Liver (tissue), 9 donors: ENCODE data around the gene ARFGAP2. TPM values are rescaled to one million over a fixed set of nuclear protein-coding genes. Genes with fewer than 3 reads are reported as not detected.

Experiments
- DNase-seq: peaks from one replicate; pipeline ENCODE4 v3.0.0-alpha.2; 2017; ENCODE audit warnings: low spot score
- H3K27ac ChIP-seq, 2 donors: one replicate each; pipeline ENCODE4 v1.7.0; 2013; ENCODE audit warnings: inconsistent platforms in 2 of 2, low read length in 2 of 2, control low read depth in 1 of 2, low read depth in 1 of 2, mild to moderate bottlenecking in 1 of 2
- H3K27me3 ChIP-seq, 4 donors: one replicate each; pipeline versions ENCODE4 v1.6.1 to v1.7.0; 2013; ENCODE audit warnings: low read length in 3 of 4, inconsistent platforms in 1 of 4, mild to moderate bottlenecking in 1 of 4, moderate library complexity in 1 of 4; ENCODE audit not compliant: control insufficient read depth in 4 of 4, insufficient read depth in 4 of 4
- H3K36me3 ChIP-seq, 4 donors: one replicate each; pipeline versions ENCODE4 v1.6.1 to v1.7.0; 2013; ENCODE audit warnings: low read length in 3 of 4, mild to moderate bottlenecking in 3 of 4, low read depth in 1 of 4, moderate library complexity in 1 of 4; ENCODE audit not compliant: control insufficient read depth in 4 of 4, insufficient read depth in 3 of 4
- H3K4me1 ChIP-seq, 4 donors: one replicate each; pipeline versions ENCODE4 v1.6.1 to v1.7.0; 2013; ENCODE audit warnings: low read length in 3 of 4, mild to moderate bottlenecking in 3 of 4, moderate library complexity in 1 of 4; ENCODE audit not compliant: control insufficient read depth in 4 of 4, insufficient read depth in 4 of 4
- H3K4me3 ChIP-seq, 3 donors: one replicate each; pipeline versions ENCODE4 v1.6.1 to v1.7.0; 2013; ENCODE audit warnings: low read length in 3 of 3, control low read depth in 1 of 3, low read depth in 1 of 3, mild to moderate bottlenecking in 1 of 3
- H3K9ac ChIP-seq, 2 donors: one replicate each; pipeline ENCODE4 v1.7.0; 2013; ENCODE audit warnings: low read length in 2 of 2, mild to moderate bottlenecking in 2 of 2, moderate library complexity in 2 of 2, control low read depth in 1 of 2, low read depth in 1 of 2
- H3K9me3 ChIP-seq, 4 donors: one replicate each; pipeline versions ENCODE4 v1.6.1 to v1.7.0; 2013; ENCODE audit warnings: low read length in 3 of 4; ENCODE audit not compliant: control insufficient read depth in 4 of 4
- EGR1 ChIP-seq, 2 donors: IDR thresholded peaks; 2 replicates each; pipeline ENCODE4 v1.6.1; 2016 to 2018; ENCODE audit warnings: antibody characterized with exemption in 2 of 2, low read depth in 2 of 2
- FOXA1 ChIP-seq: IDR thresholded peaks from 2 replicates; pipeline ENCODE4 v1.6.1; 2016; ENCODE audit warnings: antibody characterized with exemption
- FOXA2 ChIP-seq: IDR thresholded peaks from 2 replicates; pipeline ENCODE4 v1.6.1; 2016; ENCODE audit warnings: antibody characterized with exemption
- GABPA ChIP-seq, 2 donors: IDR thresholded peaks in 1 of 2; conservative IDR thresholded peaks in 1 of 2; 2 replicates each; pipeline ENCODE4 v1.6.1; 2016; ENCODE audit warnings: antibody characterized with exemption in 2 of 2, mild to moderate bottlenecking in 1 of 2, moderate library complexity in 1 of 2
- HNF4A ChIP-seq, 2 donors: conservative IDR thresholded peaks; 2 replicates each; pipeline ENCODE4 v1.6.1; 2016; ENCODE audit warnings: antibody characterized with exemption in 2 of 2, mild to moderate bottlenecking in 2 of 2
- HNF4G ChIP-seq: IDR thresholded peaks from 2 replicates; pipeline ENCODE4 v1.6.1; 2016; ENCODE audit warnings: antibody characterized with exemption
- JUND ChIP-seq, 2 donors: IDR thresholded peaks; 2 replicates each; pipeline ENCODE4 v1.6.1; 2016; ENCODE audit warnings: antibody characterized with exemption in 2 of 2
- NR2F2 ChIP-seq: IDR thresholded peaks from 2 replicates; pipeline ENCODE4 v1.6.1; 2016; ENCODE audit warnings: antibody characterized with exemption
- RAD21 ChIP-seq, 2 donors: IDR thresholded peaks; 2 replicates each; pipeline ENCODE4 v1.6.1; 2016; ENCODE audit warnings: antibody characterized with exemption in 2 of 2, mild to moderate bottlenecking in 2 of 2
- RXRA ChIP-seq, 2 donors: IDR thresholded peaks; 2 replicates each; pipeline ENCODE4 v1.6.1; 2017 to 2018; ENCODE audit warnings: antibody characterized with exemption in 2 of 2, mild to moderate bottlenecking in 1 of 2
- SP1 ChIP-seq: IDR thresholded peaks from 2 replicates; pipeline ENCODE4 v1.6.1; 2018; ENCODE audit warnings: antibody characterized with exemption, mild to moderate bottlenecking
- TAF1 ChIP-seq: conservative IDR thresholded peaks from 2 replicates; pipeline ENCODE4 v1.6.1; 2016; ENCODE audit warnings: antibody characterized with exemption, mild to moderate bottlenecking
- YY1 ChIP-seq: IDR thresholded peaks from 2 replicates; pipeline ENCODE4 v1.6.1; 2016; ENCODE audit warnings: antibody characterized with exemption, mild to moderate bottlenecking
- WGBS: extraction: QIAGEN DNeasy Blood & Tissue Kit; methylation state at CpG from one replicate; pipeline ENCODE4 v1.1.7; 2013; 5-methylcytosine and 5-hydroxymethylcytosine counted together
- polyA plus RNA-seq, 2 donors: library from polyadenylated mRNA; stranded (reverse) in 1 of 2; unstranded in 1 of 2; fragments of 200-250 nt in 1 of 2; fragments of >200 nt in 1 of 2; fragmentation: Nextera tagmentation in 1 of 2; extraction: Ambion mirVana in 1 of 2; gene quantifications; one replicate each; pipeline versions ENCODE4 v1.2.1 to v1.2.3, GENCODE V29; 2013 to 2015
- total RNA-seq, 2 donors: library from RNA; depleted of rRNA; stranded (reverse); fragments of >200 nt; gene quantifications; one replicate each; pipeline ENCODE4 v1.2.3, GENCODE V29; 2014
- TF ChIP-seq, protein P1 (sequence below): IDR thresholded peaks from 2 replicates; pipeline ENCODE4 v1.6.1; 2016; ENCODE audit warnings: antibody characterized with exemption
- TF ChIP-seq, protein P2 (sequence below): fragments of 150-350 bp; IDR thresholded peaks from 2 replicates; pipeline ENCODE4 v1.5.1; 2017; ENCODE audit warnings: improper control_type of control experiment, low read depth, low read length; ENCODE audit not compliant: missing input control
- TF ChIP-seq, protein P3 (sequence below): IDR thresholded peaks from 2 replicates; pipeline ENCODE4 v1.6.1; 2016; ENCODE audit warnings: antibody characterized with exemption
- TF ChIP-seq, protein P4 (sequence below): IDR thresholded peaks from 2 replicates; pipeline ENCODE4 v1.6.1; 2016; ENCODE audit warnings: antibody characterized with exemption
- donor health status: healthy.
- donor health status: healthy.
- donor health status: healthy.
- donor health status: healthy.
- donor health status: healthy.

ARFGAP2 gene
- total and polyA plus RNA-seq, 4 donors: 37.3 to 163 (median 53.0) TPM

DNA sequence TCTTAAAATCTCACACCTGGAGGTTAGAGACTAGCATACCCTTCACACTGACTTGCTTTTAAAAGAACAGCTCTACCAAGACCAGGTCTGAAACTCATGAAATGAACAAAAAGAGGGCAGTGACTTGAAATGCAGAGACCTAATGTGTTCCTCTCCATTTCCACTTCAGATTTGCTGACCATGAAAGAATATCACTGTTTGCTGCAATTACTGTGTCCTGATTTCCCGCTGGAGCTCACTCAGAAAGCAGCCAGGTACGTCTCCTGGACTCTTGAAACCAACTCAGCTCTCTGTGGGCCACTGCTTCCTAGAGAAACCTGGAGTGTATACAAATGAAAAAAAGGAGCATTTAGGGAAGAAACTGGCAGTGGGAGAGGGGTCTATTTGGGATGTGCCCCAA lies 39.2 kb downstream of the ARFGAP2 start:
- H3K27ac ChIP-seq: no peak overlapping the region
- no peaks in the 10 kb centered on the region for H3K36me3 ChIP-seq
- no peaks in the 10 kb centered on the region for H3K9me3 ChIP-seq
- no peak for DNase-seq
- no peak overlapping the region for H3K4me3 ChIP-seq
- 97% methylated on average over 2 of the region's 2 CpGs for WGBS
- TF ChIP-seq GABPA (IDR thresholded peaks at IDR 0.05 in 1 of 2, conservative IDR thresholded peaks at IDR 0.05 in 1 of 2) (no peak), TAF1 (no peak), YY1 (no peak), HNF4G (no peak), RAD21 (IDR thresholded peaks at IDR 0.05) (no peak), FOXA1 (no peak), FOXA2 (no peak)
- TF ChIP-seq, protein P1, sequence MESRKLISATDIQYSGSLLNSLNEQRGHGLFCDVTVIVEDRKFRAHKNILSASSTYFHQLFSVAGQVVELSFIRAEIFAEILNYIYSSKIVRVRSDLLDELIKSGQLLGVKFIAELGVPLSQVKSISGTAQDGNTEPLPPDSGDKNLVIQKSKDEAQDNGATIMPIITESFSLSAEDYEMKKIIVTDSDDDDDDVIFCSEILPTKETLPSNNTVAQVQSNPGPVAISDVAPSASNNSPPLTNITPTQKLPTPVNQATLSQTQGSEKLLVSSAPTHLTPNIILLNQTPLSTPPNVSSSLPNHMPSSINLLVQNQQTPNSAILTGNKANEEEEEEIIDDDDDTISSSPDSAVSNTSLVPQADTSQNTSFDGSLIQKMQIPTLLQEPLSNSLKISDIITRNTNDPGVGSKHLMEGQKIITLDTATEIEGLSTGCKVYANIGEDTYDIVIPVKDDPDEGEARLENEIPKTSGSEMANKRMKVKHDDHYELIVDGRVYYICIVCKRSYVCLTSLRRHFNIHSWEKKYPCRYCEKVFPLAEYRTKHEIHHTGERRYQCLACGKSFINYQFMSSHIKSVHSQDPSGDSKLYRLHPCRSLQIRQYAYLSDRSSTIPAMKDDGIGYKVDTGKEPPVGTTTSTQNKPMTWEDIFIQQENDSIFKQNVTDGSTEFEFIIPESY: no peak
- TF ChIP-seq, protein P2, sequence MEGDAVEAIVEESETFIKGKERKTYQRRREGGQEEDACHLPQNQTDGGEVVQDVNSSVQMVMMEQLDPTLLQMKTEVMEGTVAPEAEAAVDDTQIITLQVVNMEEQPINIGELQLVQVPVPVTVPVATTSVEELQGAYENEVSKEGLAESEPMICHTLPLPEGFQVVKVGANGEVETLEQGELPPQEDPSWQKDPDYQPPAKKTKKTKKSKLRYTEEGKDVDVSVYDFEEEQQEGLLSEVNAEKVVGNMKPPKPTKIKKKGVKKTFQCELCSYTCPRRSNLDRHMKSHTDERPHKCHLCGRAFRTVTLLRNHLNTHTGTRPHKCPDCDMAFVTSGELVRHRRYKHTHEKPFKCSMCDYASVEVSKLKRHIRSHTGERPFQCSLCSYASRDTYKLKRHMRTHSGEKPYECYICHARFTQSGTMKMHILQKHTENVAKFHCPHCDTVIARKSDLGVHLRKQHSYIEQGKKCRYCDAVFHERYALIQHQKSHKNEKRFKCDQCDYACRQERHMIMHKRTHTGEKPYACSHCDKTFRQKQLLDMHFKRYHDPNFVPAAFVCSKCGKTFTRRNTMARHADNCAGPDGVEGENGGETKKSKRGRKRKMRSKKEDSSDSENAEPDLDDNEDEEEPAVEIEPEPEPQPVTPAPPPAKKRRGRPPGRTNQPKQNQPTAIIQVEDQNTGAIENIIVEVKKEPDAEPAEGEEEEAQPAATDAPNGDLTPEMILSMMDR: no peak
- no peaks in the 10 kb centered on the region for H3K27me3 ChIP-seq
- no peak overlapping the region for H3K9ac ChIP-seq
- no peaks in the 10 kb centered on the region for H3K4me1 ChIP-seq

DNA sequence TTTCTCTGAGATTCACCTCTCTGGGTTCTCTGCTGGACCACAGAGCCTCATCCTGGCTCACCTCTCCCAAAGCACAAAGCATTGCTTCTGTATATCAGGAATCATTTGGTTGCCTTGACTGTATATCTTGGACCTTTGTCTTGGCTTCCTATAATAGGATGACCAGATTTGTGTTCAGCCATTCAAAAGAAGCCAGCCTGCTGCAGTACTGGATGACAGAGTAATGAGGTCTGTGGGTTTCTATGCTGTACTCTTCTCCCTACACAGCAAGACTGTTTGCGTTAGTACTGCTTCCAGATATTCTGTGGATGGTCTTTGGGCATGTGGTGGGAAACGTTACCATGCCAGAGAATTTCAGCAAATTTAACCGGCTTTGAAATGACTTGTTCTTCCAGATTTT lies 39.8 kb downstream of the ARFGAP2 start:
- WGBS: 95% methylated on average over 3 of the region's 3 CpGs
- Histone ChIP-seq H3K9ac (no peak overlapping the region), H3K36me3 (no peaks in the 10 kb centered on the region), H3K9me3 (no peaks in the 10 kb centered on the region), H3K4me3 (no peak overlapping the region), H3K4me1 (no peaks in the 10 kb centered on the region), H3K27ac (no peak overlapping the region), H3K27me3 (no peaks in the 10 kb centered on the region)
- no peak for DNase-seq
- TF ChIP-seq HNF4G (no peak), SP1 (no peak), RAD21 (IDR thresholded peaks at IDR 0.05) (no peak), NR2F2 (no peak), TAF1 (no peak), YY1 (no peak)

DNA sequence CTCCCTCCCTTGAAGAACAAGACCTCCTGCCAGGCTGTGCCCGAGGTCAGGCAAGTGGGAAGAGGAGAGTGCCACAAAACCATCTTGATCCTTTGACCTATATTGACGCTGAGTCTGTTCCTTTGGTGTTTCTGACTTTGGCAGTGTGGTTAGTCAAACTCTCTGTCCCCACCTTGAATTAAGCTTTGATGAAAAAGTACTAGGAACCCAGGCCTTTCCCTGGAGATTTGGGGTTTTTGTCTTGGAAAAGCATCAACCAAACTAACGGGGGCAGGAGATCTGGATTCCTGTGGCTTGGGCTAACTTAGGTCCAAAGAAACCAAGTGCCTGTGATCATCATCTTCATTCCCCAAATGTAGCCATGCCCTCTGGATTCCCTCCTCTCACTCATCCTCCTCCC lies 40.4 kb downstream of the ARFGAP2 start:
- no peak for DNase-seq
- no peak overlapping the region for H3K9ac ChIP-seq
- H3K4me1 ChIP-seq: no peaks in the 10 kb centered on the region
- no peak overlapping the region for H3K4me3 ChIP-seq
- H3K27ac ChIP-seq: no peak overlapping the region
- WGBS: 89% methylated on average over 3 of the region's 3 CpGs
- H3K36me3 ChIP-seq: no peaks in the 10 kb centered on the region
- no peaks in the 10 kb centered on the region for H3K27me3 ChIP-seq
- H3K9me3 ChIP-seq: no peaks in the 10 kb centered on the region
- TF ChIP-seq HNF4G (no peak), EGR1 (IDR thresholded peaks at IDR 0.05; ENCODE audit: low read depth in 2 of 2) (no peak), RXRA (IDR thresholded peaks at IDR 0.05) (no peak), HNF4A (conservative IDR thresholded peaks at IDR 0.05) (no peak), JUND (IDR thresholded peaks at IDR 0.05) (no peak), FOXA2 (no peak), FOXA1 (no peak), NR2F2 (no peak), YY1 (no peak)
- TF ChIP-seq, protein P1: no peak
- TF ChIP-seq, protein P3, sequence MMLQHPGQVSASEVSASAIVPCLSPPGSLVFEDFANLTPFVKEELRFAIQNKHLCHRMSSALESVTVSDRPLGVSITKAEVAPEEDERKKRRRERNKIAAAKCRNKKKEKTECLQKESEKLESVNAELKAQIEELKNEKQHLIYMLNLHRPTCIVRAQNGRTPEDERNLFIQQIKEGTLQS: no peak
- TF ChIP-seq, protein P2: no peak
- TF ChIP-seq, protein P4, sequence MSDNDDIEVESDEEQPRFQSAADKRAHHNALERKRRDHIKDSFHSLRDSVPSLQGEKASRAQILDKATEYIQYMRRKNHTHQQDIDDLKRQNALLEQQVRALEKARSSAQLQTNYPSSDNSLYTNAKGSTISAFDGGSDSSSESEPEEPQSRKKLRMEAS: no peak
